Fibroblast of skin of right quadriceps (primary cell): ENCODE results near the gene GULP1.
"Not testable (repeated sequence)": the region's sequence is repeated elsewhere in the genome, so short reads cannot be mapped to it uniquely, and the experiment has no call there.

ENCODE experiments used
- DNase-seq: peaks from one replicate; pipeline ENCODE4 v3.0.0-alpha.2; 2013

The GULP1 gene

DNA sequence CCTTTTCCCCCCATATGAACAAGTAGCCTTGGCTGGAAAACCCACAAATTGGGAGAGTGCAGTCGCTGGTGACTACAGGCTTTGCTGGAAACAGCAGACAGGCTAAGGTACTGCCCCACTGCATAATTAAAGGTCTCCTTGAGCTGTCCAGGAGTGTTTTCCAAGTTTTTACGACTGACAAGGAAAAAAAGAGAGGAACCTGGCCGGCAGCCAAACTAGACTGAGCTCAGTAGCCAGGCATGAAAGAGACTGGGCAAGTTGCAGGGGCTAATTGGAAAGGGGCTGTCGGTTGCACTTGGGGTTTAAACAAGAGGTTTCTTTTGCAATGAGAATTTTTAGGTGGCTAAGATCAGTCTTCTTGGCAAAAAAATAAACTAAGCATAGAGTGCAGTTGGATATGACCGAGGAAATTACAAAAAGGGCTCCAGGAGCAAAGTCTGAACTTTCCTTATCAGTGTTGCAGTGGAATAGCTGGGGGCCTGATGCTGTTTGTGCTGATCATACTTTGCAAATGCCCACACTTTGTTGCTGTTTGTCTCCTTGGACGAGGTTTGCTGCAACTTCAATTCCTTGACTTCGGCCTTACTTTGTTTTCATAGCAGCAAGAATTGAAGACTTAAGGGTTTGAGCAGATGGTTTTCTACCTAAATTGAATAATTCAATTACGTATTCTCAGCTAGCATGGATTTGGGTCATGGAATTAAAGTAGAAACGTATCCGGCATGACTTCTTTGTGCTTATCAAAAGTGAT is 2.1 kb downstream of the GULP1 start:
- DNase-seq: peak; percentile 79

DNA sequence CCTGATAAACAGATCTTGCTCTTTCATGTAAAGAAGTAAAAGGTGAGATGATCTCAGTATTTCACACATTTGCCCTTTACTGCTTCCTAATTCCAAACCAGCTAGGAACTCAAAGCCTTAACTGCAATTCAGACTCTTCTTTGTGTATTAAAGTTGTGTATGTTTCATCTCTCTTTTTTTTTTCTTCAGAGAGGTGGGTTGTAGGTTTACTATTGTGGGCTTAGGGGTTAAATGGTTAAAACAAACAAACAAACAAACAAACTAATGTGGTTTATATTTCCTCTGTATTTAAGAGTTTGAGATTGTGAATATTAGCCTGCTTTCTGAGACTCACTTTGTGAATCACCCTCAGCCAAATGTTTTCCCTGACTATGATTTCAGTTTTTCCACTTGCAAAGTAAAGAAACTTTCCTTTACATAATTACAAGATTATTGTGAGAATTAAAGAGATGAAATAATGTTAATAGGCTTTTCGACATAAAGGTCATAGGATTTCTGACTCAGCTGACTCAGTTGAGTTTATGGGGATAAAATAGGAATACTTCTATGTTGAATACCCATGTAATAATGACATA is 2.8 kb downstream of the GULP1 start:
- no peak for DNase-seq

DNA sequence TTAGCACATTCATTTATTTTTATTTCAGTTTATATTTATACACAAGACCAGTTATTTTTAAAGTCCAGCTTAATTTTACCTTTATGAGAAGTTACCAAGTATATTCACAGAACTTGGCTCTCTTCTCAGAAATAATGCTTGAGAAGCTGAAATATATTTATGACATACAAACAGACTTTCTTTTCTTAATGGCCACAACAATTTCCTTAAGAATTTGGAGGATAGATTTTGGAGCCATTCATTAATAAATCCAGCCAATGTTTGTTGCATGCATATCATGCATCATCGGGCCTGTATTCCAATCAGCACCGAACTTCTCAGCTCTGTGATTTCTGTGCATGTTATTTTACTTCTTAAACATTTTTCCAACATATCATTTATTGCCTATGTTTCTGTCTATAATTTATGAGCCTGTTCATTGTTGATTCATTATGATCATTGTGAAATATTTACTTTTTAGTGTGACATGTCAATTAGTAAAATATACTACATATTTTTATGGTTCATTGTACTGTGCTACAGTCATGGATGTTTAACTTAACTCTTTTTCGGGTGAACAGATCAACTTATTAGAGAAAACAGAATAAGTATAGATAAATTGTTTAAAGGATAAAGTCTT is 3.5 kb downstream of the GULP1 start:
- DNase-seq: no peak

DNA sequence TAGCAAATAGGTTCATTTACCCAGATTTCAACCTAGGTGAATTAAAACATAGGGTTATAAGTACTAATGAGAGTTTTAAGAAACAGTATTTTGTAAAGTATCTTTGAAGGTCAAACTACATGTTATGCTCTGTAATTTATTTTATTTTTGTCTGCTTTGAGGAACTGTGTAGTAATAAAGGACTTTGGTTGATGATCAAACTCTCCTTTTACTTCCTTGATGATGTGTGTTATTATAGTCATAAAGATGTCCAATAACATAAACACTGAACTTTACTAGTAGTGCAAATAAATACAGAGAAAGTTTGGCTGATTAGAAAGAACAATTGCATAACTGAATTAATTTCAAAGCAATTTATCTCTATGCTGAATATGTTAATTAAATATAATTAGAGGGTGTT is 6.3 kb downstream of the GULP1 start:
- no peak for DNase-seq

DNA sequence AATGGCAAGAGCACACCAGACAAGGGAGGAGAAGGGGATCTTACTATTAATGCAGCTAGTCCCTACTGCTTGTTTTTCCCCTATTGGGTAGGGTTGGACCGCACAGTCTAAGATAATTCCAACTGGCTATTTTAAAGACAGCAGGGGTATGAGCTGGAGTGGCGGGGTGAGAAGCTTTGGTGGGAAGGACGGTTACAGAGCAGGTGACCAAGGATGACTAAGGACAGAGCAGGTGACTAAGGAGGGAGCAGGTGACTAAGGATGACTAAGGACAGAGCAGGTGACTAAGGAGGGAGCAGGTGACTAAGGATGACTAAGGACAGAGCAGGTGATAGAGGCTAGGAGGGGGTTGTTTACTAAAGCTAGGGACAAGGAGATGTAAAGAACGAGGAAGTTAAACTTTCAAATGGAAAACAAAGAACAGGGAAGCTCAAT is 7.3 kb downstream of the GULP1 start:
- not testable (repeated sequence) for DNase-seq

DNA sequence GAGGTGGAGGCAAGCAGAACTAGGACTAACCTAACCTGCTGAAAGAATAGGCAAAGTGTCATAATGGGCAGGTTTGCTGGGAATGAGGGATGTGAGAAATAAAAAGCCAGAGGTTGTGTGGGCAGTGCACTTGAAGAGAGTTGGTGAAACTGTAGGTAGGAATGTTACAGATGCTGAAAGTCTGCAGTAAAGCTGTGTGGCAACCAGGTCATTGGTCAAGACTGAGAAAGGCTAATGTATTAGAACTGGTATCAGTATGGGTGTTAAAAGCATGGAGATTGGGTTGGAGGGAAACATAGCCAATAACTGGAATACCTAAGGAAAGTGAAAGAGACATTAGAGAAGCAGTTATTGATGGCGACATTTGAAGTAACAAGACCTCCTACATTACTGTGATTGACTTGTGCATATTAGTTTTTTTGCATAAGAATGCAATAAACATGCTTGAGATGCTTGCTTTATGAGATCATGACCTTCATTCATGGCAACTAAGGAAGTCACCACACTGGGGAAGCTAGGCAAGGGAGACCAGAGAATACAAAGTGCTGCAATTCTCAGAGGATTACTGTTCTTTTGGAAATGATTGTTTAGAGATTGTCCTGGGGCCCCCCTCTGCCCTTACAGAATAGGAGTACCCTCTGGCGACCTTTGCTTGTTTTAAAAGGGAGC is 11.8 kb downstream of the GULP1 start:
- DNase-seq: peak; percentile 76

DNA sequence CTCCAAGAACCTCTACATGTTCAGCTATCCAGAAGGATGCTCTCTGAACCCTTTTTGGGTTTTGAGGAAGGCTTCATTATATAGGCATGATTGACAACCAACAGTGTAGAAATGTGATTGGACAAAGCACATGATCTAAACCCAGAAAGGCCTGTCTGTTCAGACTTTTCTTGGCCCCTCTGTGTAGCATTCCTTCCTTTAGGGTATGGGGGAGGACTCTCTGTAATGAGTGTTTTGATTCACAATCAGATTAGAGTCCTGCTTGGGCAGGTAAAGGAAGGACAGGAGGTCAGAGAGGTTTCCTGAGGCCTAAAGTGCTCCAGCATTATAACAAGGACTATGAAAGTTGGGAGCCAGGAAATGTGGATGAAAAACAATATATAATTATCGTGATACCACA is 13.6 kb downstream of the GULP1 start:
- DNase-seq: no peak

DNA sequence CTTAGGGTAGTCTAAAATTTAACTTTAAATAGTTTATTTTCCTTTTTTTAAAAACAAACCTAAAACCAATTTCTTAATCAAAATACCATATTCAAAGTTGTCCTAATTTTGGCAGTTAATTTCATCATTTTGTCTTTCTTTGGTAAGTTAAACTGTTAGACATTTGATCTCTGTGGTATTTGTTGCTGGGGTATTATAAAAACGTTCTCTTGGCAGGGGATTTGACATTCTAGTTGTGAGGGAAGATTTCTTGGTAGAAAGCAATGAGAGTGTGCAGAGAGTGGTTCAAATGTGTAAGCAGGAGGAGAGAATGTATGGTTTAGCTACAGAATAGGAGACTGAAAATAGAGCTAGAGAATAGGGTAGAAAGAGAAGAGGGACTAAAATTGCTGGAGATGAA is 14.6 kb downstream of the GULP1 start:
- no peak for DNase-seq

DNA sequence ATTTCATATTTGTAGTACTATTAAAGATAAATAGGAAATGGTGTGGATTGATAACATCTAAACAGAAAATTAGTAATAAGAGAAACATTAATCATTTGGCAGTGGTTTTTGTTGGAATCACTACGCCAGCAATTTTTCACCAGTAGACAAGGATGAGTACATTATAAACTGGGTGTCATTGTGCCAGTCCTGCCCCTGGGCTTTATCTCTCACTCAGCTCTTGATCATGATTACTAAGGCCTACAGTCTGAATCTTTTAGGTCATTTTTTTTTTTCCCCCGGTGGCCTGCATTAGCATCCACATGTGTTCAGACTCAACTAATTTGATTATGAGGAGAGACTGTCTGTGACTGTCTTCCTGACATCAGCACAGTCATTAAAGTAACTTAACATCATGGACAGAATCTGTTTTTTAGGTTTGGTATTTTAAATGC is 16.2 kb downstream of the GULP1 start:
- DNase-seq: no peak

DNA sequence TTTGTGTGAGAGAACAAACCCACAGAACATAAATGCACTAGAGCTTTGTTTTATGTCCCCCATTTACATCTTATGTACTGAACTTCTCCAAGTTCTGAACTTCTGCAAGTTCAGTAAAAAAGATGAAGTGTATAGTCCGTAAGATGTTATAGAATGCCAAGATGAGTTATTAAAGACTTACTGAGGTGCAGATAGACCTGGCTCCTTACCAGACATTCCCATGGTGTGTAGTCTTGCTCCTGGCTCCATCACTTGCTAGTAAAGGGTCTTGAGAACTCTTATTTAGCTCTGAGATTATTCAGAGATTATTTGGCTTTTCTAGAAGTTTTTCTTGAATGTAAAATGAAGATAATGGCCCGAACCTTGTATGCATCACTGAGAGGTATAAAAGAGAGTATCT is 16.8 kb downstream of the GULP1 start:
- DNase-seq: no peak

DNA sequence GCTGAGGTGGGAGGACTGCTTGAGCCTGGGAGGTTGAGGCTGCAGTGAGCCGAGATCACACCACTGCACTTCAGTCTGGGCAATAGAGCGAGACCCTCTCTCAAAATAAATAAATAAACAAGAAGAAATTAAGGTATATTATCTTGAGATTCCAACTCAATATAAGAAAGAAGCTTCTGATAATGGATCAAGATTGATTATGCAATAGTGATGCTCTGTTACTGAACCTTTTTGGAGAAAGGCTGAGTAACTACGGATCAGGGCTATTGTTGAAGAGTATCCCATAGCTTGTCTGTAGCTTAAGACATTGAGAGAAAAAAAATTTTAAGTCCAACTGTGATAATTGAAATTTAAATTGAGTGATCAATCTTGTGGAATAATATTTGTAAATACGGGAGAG is 17.7 kb downstream of the GULP1 start:
- DNase-seq: no peak

DNA sequence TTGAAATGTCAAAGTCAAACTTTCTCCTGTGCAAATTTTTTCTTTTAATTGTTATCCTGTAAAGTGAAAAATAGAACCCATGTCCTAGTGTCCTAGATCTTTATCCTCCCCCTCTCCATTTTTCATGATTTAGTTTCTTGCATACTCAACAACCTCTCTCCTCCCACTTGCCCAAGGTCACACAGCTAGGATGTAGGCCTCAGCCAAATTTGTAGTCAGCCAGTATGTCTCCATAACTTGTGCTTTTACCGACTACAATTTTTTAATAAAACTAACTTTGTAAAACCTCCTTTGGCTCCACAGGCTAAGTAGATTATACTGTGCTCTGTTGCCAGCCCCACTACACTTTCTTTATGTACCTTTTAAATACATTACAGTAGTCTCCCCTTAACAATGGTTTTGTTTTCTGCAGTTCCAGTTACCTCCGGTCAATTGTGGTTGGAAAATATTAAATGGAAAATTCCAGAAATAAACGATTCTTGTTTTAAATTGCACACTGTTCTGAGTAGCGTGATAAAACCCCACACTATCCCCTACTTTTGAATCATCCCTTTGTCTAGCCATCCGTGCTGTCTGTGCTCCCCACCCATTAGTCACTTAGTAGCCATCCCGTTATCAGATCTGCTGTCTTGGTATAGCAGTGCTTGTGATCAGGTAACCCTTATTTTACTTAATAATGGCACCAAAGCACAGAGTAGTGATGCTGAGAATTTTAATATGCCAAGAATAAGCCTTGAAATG is 22.8 kb downstream of the GULP1 start:
- DNase-seq: no peak

DNA sequence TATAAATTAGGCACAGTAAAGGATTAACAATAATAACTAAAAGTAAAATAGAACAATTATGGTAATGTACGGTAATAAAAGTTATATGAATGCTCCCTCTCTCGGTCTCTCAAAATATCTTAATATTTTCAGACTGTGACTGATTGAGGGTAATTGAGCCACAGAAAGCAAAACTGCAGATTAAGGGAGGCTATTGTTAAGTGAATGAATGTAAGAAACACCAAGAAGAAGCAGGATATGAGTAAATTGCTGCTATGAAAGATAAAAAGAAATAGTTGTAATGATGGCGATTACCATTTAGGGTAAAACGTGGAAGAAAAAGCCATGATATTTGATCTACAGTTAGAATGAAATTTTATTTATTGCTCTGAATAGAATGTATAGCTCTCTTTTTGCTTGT is 24.1 kb downstream of the GULP1 start:
- no peak for DNase-seq

DNA sequence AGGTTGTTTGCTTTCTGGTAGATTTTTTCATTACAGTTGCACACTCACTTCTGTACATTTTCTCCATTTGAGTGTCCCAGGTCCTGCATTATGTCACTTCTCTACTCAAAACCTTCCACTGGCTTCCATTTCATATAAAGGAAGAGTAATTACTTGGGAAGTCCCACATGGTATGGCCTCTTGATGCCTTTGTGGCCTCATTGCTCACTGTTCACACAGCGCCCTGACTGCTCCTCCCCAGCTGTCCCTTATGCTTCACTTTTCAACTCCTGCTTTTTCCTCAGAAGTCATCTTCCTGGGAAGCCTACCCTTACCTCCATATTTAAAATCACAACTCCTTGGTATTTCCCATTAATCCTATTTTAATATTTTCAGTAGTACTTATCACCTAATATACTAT is 24.7 kb downstream of the GULP1 start:
- no peak for DNase-seq

DNA sequence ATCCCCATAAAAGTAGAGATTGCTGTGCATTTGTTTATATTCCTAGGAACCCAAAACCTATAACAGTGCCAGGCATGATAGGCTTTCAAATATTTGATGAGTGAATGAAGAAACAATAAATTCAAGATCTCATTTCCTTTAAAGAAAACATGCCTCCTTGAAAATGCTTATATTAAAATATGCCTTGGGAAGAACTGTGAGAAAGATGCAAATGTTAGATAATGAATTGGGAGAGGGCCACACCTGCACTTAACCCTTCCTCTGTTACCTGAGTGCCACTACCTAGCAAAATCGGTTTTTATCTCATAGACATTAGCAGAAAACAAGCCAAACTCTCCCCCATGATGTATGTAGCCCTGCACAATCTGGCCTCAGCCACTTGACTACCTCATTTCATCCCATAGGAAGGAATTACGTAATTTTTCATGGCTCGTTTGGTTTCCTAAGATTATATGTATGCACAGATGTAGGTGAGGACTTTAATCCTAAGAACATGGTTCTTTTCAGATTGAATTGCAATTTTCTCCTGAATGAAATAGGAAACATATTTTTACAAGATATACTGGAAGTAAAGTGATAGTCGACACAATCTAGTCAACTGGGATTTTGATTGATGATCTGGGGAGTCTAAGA is 25.2 kb downstream of the GULP1 start:
- DNase-seq: no peak

DNA sequence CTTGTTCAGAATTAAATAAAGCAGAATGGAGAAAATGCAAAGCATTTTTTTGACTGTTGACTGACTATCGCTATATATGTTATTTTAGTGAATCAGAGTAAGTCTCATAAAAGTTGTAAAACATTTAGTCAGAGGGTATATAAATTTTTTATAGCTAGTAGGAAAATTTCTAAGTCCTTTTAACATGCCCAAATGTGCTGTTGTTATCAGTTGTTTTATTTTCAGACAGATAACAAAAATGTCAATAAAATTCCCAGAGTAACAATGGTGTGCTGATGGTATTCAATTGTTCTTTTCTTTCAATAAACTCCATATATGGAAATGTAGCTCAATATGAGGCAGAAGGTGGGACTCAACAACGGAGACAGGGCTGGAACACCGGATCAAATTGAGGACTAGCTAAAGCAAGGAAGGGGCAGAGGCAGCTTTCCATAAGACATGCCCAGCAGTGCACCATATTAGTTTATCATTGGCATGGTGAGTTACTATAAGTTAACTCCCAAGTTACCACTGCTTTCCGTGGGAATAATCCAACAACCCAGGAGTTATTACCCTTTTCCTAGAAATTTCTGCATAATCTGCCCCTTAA is 26.6 kb downstream of the GULP1 start:
- no peak for DNase-seq

DNA sequence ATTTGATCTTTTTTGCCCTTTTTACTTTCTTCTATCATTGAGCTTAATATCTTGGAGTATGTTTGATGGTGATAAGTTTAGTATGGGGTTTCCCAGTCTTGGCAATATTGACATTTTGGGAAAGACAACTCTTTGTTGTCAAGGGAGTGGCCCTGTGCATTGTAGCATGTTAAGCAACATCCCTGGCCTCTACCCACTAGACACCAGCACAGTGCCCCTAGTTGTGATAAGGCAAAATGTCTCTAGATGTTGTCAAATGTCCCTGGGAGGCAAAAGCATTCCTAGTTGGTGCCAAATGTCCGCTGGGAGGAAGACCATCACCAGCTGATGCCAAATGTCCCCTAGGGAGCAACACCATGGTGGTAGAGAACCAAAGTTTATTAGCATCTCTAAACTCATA is 28.2 kb downstream of the GULP1 start:
- DNase-seq: no peak

DNA sequence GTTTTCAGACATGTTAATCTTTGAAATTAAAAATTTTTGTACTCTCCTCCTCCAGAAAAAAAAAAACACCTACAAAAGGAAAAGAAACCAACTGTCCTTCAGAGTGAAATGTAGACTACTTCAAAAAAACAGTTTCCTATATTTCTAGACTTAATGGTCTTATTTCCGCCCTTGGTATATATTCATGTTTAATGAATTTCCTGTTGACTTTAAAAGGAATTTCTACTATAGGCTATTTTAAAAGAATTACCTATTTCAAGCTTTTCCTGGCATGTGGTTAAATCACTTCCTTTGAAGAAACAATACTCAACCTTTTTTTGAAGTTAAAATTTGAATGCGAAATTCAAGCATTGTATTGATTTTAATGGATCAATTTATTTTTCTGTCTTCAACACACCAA is 29.2 kb downstream of the GULP1 start:
- DNase-seq: no peak

DNA sequence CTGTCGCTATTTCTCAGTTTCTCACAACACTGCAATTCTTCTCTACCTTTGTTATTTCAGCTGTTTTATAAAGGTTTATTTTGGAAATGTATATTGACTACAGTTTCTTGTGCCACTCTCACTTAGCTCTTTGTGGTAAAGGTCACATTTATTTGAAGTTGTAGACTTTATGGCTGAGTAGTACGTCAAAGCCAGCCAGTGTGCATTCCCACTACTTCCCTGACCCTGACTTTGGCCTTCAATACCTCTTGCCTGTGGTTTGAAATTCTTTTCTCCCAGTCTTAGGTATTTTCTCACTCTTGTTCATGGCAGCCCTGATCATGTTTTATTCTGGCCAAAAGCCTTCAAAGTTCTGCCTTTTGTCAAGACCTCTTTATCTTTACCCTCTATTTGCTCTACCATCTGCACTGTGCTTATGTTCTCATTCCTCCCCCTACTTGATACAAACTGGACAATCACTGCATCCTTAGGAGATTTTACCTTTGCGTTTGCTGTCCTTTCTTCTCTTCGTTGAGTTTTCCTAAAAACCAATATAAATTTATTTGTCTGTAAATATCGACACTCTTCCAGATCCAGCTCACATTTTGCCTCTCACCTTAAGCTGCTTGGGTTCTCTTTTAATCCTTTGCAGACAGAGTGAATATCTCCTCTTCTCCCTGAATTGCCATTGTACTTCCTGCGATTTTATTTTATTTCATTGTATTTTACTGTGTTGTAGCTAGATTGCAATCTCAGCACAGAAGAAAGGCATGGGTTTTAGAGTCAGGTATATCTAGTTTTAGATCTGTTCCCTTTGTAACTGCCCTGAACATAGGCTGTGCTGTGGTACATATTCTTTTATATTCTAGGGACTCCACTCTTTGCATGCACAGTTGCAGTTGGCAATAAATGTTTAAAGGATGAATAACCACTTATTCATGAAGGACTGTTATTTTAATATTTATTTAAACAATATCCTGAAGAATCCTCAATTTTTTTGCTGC is 31.2 kb downstream of the GULP1 start:
- DNase-seq: peak; percentile 41

DNA sequence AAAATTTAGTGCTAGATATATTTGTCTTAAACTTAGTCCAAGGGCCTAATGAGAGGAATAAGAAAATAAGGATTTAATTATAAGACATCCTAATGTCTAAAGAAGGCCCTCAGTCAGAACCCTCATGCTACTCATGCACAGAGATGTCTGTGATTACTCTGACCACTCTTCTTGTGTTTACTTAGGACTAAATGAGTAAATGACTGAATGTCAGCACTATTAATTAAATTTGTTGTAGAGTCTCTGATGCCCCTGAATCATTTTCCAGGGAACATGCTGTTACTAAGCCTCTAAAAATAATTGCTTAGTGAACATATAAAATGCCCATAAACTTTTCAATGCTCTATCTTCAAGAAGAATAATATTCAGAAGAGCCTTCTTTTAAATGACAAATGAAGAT is 32.4 kb downstream of the GULP1 start:
- DNase-seq: peak; percentile 40

DNA sequence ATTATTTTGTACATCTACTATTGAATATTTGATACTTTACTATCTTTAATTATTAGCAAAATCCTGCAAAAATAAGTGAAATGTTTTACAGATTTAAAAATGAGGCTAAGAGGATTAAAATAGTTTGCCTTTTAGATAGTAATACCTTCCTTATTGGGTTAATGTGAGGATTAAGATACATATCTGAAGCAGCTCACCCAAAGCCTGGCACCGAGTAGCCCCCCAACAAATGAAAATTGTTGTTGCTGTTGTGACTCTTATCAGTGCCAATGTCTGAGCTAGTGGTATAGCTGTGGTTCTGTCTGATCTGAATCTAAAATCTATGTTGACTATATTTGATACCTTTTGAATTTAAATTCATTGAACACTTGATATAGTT is 34.6 kb downstream of the GULP1 start:
- no peak for DNase-seq
